ENCODE measurements around the gene INPP4A.

DNA sequence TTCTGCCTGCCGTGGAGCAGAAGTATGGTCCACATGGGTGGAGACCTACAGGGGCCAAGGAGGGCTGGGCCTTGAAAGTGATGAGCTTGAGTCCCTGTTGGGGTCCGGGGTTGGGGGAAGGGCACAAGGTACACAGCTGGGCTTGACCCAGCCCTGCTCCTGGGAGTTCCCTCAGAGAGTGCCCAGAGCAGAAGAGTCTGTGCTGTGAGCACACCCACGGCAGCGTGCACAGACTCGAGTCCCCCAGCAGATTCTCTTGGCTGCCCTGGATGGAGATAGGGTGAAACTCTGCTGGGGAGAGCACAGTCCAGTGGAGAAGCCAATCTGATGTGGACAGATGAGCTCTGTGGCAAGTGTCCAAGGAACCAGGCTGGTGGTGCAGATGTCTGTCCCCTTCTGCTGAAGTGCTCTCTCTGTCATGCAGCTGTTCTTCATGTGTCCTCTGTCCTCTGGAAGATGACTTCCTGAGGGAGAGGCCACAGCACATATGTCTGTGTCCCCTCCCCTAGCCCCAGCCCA, 27.5 kb downstream of the INPP4A start:
- TF ChIP-seq MTA3 (IDR thresholded peaks at IDR 0.05; ENCODE audit: borderline replicate concordance, low read length): no peak
- TF ChIP-seq ESRRA (IDR thresholded peaks at IDR 0.05; ENCODE audit: low read length): no peak
- TF ChIP-seq, protein P1, sequence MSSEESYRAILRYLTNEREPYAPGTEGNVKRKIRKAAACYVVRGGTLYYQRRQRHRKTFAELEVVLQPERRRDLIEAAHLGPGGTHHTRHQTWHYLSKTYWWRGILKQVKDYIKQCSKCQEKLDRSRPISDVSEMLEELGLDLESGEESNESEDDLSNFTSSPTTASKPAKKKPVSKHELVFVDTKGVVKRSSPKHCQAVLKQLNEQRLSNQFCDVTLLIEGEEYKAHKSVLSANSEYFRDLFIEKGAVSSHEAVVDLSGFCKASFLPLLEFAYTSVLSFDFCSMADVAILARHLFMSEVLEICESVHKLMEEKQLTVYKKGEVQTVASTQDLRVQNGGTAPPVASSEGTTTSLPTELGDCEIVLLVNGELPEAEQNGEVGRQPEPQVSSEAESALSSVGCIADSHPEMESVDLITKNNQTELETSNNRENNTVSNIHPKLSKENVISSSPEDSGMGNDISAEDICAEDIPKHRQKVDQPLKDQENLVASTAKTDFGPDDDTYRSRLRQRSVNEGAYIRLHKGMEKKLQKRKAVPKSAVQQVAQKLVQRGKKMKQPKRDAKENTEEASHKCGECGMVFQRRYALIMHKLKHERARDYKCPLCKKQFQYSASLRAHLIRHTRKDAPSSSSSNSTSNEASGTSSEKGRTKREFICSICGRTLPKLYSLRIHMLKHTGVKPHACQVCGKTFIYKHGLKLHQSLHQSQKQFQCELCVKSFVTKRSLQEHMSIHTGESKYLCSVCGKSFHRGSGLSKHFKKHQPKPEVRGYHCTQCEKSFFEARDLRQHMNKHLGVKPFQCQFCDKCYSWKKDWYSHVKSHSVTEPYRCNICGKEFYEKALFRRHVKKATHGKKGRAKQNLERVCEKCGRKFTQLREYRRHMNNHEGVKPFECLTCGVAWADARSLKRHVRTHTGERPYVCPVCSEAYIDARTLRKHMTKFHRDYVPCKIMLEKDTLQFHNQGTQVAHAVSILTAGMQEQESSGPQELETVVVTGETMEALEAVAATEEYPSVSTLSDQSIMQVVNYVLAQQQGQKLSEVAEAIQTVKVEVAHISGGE (CRISPR knock-in tag; IDR thresholded peaks at IDR 0.05): no peak
- TF ChIP-seq, protein P2, sequence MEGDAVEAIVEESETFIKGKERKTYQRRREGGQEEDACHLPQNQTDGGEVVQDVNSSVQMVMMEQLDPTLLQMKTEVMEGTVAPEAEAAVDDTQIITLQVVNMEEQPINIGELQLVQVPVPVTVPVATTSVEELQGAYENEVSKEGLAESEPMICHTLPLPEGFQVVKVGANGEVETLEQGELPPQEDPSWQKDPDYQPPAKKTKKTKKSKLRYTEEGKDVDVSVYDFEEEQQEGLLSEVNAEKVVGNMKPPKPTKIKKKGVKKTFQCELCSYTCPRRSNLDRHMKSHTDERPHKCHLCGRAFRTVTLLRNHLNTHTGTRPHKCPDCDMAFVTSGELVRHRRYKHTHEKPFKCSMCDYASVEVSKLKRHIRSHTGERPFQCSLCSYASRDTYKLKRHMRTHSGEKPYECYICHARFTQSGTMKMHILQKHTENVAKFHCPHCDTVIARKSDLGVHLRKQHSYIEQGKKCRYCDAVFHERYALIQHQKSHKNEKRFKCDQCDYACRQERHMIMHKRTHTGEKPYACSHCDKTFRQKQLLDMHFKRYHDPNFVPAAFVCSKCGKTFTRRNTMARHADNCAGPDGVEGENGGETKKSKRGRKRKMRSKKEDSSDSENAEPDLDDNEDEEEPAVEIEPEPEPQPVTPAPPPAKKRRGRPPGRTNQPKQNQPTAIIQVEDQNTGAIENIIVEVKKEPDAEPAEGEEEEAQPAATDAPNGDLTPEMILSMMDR (IDR thresholded peaks at IDR 0.05 in 2 of 3, conservative IDR thresholded peaks at IDR 0.05 in 1 of 3; ENCODE audit: control insufficient read depth in 2 of 3, extremely low read depth in 1 of 3, insufficient read depth in 1 of 3, low read depth in 3 of 3, low read length in 3 of 3): no peak
- TF ChIP-seq, protein P3, sequence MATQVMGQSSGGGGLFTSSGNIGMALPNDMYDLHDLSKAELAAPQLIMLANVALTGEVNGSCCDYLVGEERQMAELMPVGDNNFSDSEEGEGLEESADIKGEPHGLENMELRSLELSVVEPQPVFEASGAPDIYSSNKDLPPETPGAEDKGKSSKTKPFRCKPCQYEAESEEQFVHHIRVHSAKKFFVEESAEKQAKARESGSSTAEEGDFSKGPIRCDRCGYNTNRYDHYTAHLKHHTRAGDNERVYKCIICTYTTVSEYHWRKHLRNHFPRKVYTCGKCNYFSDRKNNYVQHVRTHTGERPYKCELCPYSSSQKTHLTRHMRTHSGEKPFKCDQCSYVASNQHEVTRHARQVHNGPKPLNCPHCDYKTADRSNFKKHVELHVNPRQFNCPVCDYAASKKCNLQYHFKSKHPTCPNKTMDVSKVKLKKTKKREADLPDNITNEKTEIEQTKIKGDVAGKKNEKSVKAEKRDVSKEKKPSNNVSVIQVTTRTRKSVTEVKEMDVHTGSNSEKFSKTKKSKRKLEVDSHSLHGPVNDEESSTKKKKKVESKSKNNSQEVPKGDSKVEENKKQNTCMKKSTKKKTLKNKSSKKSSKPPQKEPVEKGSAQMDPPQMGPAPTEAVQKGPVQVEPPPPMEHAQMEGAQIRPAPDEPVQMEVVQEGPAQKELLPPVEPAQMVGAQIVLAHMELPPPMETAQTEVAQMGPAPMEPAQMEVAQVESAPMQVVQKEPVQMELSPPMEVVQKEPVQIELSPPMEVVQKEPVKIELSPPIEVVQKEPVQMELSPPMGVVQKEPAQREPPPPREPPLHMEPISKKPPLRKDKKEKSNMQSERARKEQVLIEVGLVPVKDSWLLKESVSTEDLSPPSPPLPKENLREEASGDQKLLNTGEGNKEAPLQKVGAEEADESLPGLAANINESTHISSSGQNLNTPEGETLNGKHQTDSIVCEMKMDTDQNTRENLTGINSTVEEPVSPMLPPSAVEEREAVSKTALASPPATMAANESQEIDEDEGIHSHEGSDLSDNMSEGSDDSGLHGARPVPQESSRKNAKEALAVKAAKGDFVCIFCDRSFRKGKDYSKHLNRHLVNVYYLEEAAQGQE (IDR thresholded peaks at IDR 0.05; ENCODE audit: low read depth, low read length): no peak
- TF ChIP-seq RAD21 (IDR thresholded peaks at IDR 0.05; ENCODE audit: insufficient read depth, low read depth, low read length): no peak
- no peak for TF ChIP-seq IKZF1 (conservative IDR thresholded peaks at IDR 0.05)
- TF ChIP-seq, protein P4, sequence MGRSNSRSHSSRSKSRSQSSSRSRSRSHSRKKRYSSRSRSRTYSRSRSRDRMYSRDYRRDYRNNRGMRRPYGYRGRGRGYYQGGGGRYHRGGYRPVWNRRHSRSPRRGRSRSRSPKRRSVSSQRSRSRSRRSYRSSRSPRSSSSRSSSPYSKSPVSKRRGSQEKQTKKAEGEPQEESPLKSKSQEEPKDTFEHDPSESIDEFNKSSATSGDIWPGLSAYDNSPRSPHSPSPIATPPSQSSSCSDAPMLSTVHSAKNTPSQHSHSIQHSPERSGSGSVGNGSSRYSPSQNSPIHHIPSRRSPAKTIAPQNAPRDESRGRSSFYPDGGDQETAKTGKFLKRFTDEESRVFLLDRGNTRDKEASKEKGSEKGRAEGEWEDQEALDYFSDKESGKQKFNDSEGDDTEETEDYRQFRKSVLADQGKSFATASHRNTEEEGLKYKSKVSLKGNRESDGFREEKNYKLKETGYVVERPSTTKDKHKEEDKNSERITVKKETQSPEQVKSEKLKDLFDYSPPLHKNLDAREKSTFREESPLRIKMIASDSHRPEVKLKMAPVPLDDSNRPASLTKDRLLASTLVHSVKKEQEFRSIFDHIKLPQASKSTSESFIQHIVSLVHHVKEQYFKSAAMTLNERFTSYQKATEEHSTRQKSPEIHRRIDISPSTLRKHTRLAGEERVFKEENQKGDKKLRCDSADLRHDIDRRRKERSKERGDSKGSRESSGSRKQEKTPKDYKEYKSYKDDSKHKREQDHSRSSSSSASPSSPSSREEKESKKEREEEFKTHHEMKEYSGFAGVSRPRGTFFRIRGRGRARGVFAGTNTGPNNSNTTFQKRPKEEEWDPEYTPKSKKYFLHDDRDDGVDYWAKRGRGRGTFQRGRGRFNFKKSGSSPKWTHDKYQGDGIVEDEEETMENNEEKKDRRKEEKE (IDR thresholded peaks at IDR 0.05): no peak
- TF ChIP-seq CHD2 (IDR thresholded peaks at IDR 0.05; ENCODE audit: borderline replicate concordance, low read depth, low read length): no peak

Measured in GM12878 (cell line).